Neural cell (in vitro differentiated cells): Measurements from ENCODE around the gene CALR. TPM values are rescaled to one million over a fixed set of nuclear protein-coding genes. Genes with fewer than 3 reads are reported as not detected.

ENCODE experiments used
- H2AFZ ChIP-seq: fragments of 200-600, 300-800 bp; sonication (generic), shearing (Covaris generic); 2 replicates; pipeline ENCODE4 v1.6.0; 2014; ENCODE audit warnings: low read depth, mild to moderate bottlenecking, antibody characterized with exemption, low read length, moderate library complexity
- H3F3A ChIP-seq: fragments of 200-600 bp; shearing (Covaris generic); 2 replicates; pipeline ENCODE4 v1.6.1; 2016; ENCODE audit warnings: mild to moderate bottlenecking, moderate library complexity, mixed read lengths, antibody characterized with exemption, low read length; ENCODE audit not compliant: insufficient read depth, poor library complexity, severe bottlenecking
- H3K27ac ChIP-seq: fragments of 200-600, 300-800 bp; sonication (generic), shearing (Covaris generic); 2 replicates; pipeline ENCODE4 v1.5.1; 2014; ENCODE audit warnings: mild to moderate bottlenecking, low read length, moderate library complexity
- H3K27me3 ChIP-seq: fragments of 300-800, 200-600 bp; sonication (generic), shearing (Covaris generic); 2 replicates; pipeline ENCODE4 v1.6.0; 2014; ENCODE audit warnings: mild to moderate bottlenecking, low read depth, low read length, moderate library complexity; ENCODE audit not compliant: insufficient read depth
- H3K36me3 ChIP-seq: fragments of 300-800, 200-600 bp; sonication (generic), shearing (Covaris generic); 2 replicates; pipeline ENCODE4 v1.5.1; 2014; ENCODE audit warnings: mild to moderate bottlenecking, antibody characterized with exemption, low read length, moderate library complexity; ENCODE audit not compliant: insufficient read depth
- H3K4me2 ChIP-seq: fragments of 300-800, 200-600 bp; sonication (generic), shearing (Covaris generic); 2 replicates; pipeline ENCODE4 v1.6.0; 2014; ENCODE audit warnings: mild to moderate bottlenecking, low read length
- H3K4me3 ChIP-seq: fragments of 300-800, 200-600 bp; sonication (generic), shearing (Covaris generic); 2 replicates; pipeline ENCODE4 v1.5.1; 2014; ENCODE audit warnings: mild to moderate bottlenecking, low read length, moderate library complexity
- H3K79me2 ChIP-seq: fragments of 200-600 bp; shearing (Covaris generic); replicated peaks from 2 replicates; pipeline ENCODE4 v1.6.0; 2014; ENCODE audit warnings: mild to moderate bottlenecking, low read length, moderate library complexity; ENCODE audit not compliant: insufficient read depth
- H3K9ac ChIP-seq: fragments of 300-800, 200-600 bp; sonication (generic), shearing (Covaris generic); 2 replicates; pipeline ENCODE4 v1.6.1; 2016; ENCODE audit warnings: mild to moderate bottlenecking, low read length, mixed read lengths
- H3K9me2 ChIP-seq: fragments of 200-600 bp; shearing (Covaris generic); 2 replicates; pipeline ENCODE4 v1.6.1; 2016; ENCODE audit warnings: mild to moderate bottlenecking, low read length, mixed read lengths; ENCODE audit not compliant: insufficient read depth
- H3K9me3 ChIP-seq: fragments of 200-600, 300-800 bp; sonication (generic), shearing (Covaris generic); 2 replicates; pipeline ENCODE4 v1.6.1; 2016; ENCODE audit warnings: mild to moderate bottlenecking, mixed run types, low read length, moderate library complexity, mixed read lengths
- H4K20me1 ChIP-seq: fragments of 200-600 bp; shearing (Covaris generic); 2 replicates; pipeline ENCODE4 v1.6.1; 2016; ENCODE audit warnings: mild to moderate bottlenecking, mixed run types; ENCODE audit not compliant: insufficient read depth
- EP300 ChIP-seq: fragments of 450-650 bp; conservative IDR thresholded peaks from 2 replicates; pipeline ENCODE4 v1.6.1; 2014; ENCODE audit warnings: antibody characterized with exemption, mild to moderate bottlenecking, moderate library complexity; ENCODE audit not compliant: poor library complexity, severe bottlenecking
- EZH2 ChIP-seq: fragments of 200-600, 300-800 bp; shearing (Covaris generic), sonication (generic); IDR thresholded peaks from 2 replicates; pipeline ENCODE4 v1.6.1; 2014; ENCODE audit warnings: antibody characterized with exemption, low read length, borderline replicate concordance, mild to moderate bottlenecking; ENCODE audit not compliant: insufficient read depth, poor library complexity, severe bottlenecking
- MXI1 ChIP-seq: fragments of 450-650 bp; conservative IDR thresholded peaks from 2 replicates; pipeline ENCODE4 v1.6.1; 2014; ENCODE audit warnings: antibody characterized with exemption, mild to moderate bottlenecking; ENCODE audit not compliant: poor library complexity, severe bottlenecking
- POLR2AphosphoS5 ChIP-seq: IDR thresholded peaks from 2 replicates; pipeline ENCODE4 v1.6.1; 2012
- RAD21 ChIP-seq: fragments of 450-650 bp; conservative IDR thresholded peaks from 2 replicates; pipeline ENCODE4 v1.6.1; 2014; ENCODE audit warnings: antibody characterized with exemption, mild to moderate bottlenecking, moderate library complexity
- REST ChIP-seq: IDR thresholded peaks from 2 replicates; pipeline ENCODE4 v1.6.1; 2012; ENCODE audit warnings: borderline replicate concordance
- SMC3 ChIP-seq: fragments of 450-650 bp; conservative IDR thresholded peaks from 2 replicates; pipeline ENCODE4 v1.6.1; 2014; ENCODE audit warnings: antibody characterized with exemption, mild to moderate bottlenecking, moderate library complexity; ENCODE audit not compliant: poor library complexity
- TAF1 ChIP-seq: IDR thresholded peaks from 2 replicates; pipeline ENCODE4 v1.6.1; 2012; ENCODE audit warnings: low read depth
- polyA plus RNA-seq: library from polyadenylated mRNA; depleted of rRNA; stranded (reverse); fragments of >200 nt; gene quantifications from 2 replicates; pipeline ENCODE4 v1.2.3, GENCODE V29; 2014
- TF ChIP-seq, protein P1 (sequence below): fragments of 450-650 bp; IDR thresholded peaks from 2 replicates; pipeline ENCODE4 v1.5.1; 2014; ENCODE audit warnings: antibody characterized with exemption, mild to moderate bottlenecking, moderate library complexity; ENCODE audit not compliant: poor library complexity, severe bottlenecking

CALR gene
- polyA plus RNA-seq, 1 donor from 2014 or later: 242 TPM

- TF ChIP-seq EZH2: no peak
- TF ChIP-seq, protein P1, sequence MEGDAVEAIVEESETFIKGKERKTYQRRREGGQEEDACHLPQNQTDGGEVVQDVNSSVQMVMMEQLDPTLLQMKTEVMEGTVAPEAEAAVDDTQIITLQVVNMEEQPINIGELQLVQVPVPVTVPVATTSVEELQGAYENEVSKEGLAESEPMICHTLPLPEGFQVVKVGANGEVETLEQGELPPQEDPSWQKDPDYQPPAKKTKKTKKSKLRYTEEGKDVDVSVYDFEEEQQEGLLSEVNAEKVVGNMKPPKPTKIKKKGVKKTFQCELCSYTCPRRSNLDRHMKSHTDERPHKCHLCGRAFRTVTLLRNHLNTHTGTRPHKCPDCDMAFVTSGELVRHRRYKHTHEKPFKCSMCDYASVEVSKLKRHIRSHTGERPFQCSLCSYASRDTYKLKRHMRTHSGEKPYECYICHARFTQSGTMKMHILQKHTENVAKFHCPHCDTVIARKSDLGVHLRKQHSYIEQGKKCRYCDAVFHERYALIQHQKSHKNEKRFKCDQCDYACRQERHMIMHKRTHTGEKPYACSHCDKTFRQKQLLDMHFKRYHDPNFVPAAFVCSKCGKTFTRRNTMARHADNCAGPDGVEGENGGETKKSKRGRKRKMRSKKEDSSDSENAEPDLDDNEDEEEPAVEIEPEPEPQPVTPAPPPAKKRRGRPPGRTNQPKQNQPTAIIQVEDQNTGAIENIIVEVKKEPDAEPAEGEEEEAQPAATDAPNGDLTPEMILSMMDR: no peak
- TF ChIP-seq EP300: no peak
- TF ChIP-seq MXI1: no peak
- no peak for TF ChIP-seq POLR2AphosphoS5
- no peak for TF ChIP-seq TAF1
- TF ChIP-seq REST: no peak
- no peak for TF ChIP-seq RAD21
- no peak for TF ChIP-seq SMC3
- H3K27me3 ChIP-seq: no peaks in the 10 kb centered on the region
- no peaks in the 10 kb centered on the region for H3F3A ChIP-seq
- H2AFZ ChIP-seq: no peak overlapping the region
- no peaks in the 10 kb centered on the region for H3K9me3 ChIP-seq
- H3K4me2 ChIP-seq: no peak overlapping the region
- H4K20me1 ChIP-seq: no peaks in the 10 kb centered on the region
- no peaks in the 10 kb centered on the region for H3K36me3 ChIP-seq
- H3K9ac ChIP-seq: no peak overlapping the region
- H3K9me2 ChIP-seq: no peaks in the 10 kb centered on the region
- no peaks in the 10 kb centered on the region for H3K79me2 ChIP-seq
- no peak overlapping the region for H3K27ac ChIP-seq
- no peak overlapping the region for H3K4me3 ChIP-seq
Observed at GRCh38 chr19:12899891-12900518, 38.4 kb upstream of the CALR start.

DNA sequence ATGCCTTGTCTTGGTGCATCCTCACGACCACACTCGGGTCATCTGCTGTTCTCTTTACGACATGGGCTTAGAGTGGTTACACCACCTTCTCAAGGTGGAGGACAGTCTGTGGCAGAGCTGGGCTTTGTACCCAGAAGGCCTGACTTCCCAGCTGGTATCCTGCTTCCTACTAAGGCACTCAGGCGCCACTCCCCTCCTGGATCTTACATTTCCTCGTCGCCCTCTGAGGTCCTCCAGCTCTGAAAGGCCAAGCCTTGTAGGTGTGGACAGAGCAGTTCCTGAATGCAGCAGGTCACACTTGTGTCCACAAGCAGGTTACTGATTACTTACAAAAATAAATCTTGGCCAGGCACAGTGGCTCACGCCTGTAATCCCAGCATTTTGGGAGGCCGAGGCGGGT is 31.2 kb upstream of the CALR start:
- Histone ChIP-seq H4K20me1 (no peaks in the 10 kb centered on the region), H3K27me3 (no peaks in the 10 kb centered on the region), H3F3A (no peaks in the 10 kb centered on the region), H3K36me3 (no peaks in the 10 kb centered on the region), H3K9me3 (no peaks in the 10 kb centered on the region), H3K9ac (no peak overlapping the region), H3K4me3 (no peak overlapping the region), H2AFZ (no peak overlapping the region), H3K27ac (no peak overlapping the region), H3K9me2 (no peaks in the 10 kb centered on the region), H3K79me2 (no peaks in the 10 kb centered on the region), H3K4me2 (no peak overlapping the region)
- TF ChIP-seq TAF1: no peak
- TF ChIP-seq POLR2AphosphoS5: no peak
